ACHN (cell line): ENCODE measurements around the gene RAB27A.
"Not testable (repeated sequence)": the region's sequence is repeated elsewhere in the genome, so short reads cannot be mapped to it uniquely, and the experiment has no call there.

Source experiments
- DNase-seq: peaks from one replicate; pipeline ENCODE4 v3.0.0-alpha.2; 2015
- in situ Hi-C: cut with HindIII; loops from 2 replicates; pipeline ENCODE4 v1.10.0; 2017; ENCODE audit warnings: low sequenced_read_pairs, low pct_ligation_motif_present, low pct_unique_long_range_greater_than_20kb

Gene RAB27A

DNA sequence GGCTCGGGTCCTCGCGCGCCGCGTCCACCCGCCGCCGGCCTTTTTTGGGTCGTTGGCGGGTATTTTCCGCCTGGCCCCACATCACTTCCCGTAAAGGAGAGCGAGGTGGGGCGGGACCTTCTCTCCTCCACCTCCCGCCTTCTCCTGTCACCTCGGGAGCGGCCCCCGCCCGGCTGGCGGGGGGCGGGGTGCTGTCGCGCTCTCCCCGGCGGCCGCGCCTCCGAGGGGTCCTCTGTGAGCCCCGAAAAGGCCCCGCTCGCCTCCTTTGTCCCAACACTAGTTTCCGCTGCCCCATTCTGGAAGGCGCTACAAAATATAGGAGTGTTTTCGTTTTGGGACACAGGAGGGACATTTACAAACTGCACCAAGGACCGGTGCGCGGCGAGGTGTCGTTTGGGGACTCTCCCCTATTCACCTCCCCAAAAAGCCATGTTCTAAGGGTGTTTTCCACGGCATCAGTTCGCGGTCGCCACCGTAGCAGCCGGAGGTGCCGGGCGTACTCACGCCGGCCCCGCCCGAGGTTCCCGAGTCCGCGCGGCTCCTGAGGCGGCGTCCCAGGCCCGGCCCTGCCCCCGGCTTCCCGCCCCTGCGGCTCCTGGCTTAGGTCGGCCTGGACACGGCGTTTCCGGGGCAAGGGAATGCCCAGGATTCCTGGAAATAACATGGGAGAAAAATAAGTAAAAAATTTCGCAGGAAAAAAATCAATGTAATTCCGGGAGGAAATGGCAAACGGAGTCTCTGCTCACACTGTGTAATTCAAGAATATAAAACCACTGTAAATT, at the start of gene RAB27A:
TSS of gene RAB27A (minus strand) at position 68 of the 782 bp plus-strand sequence. CDS start 54,879 bp downstream, outside the sequence.
- in situ Hi-C loops: no loop called here
- DNase-seq: peak; percentile 77

DNA sequence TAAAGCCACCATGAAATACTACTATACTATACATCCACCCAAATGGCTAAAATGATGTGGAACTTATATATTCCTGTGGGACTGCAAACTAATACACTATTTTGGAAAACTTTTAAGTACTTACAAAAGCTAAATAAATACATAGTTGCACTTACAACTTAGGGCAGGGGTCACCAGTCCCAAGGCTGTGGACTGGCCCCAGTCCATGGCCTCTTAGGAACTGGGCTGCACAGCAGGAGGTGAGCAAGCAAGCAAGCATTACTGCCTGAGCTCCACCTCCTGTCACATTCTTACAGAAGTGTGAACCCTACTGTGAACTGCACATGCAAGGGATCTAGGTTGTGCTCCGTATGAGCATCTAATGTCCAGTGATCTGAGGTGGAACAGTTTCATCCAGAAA, 47.5 kb upstream of the RAB27A start:
- in situ Hi-C loops: no loop called here
- no peak for DNase-seq

DNA sequence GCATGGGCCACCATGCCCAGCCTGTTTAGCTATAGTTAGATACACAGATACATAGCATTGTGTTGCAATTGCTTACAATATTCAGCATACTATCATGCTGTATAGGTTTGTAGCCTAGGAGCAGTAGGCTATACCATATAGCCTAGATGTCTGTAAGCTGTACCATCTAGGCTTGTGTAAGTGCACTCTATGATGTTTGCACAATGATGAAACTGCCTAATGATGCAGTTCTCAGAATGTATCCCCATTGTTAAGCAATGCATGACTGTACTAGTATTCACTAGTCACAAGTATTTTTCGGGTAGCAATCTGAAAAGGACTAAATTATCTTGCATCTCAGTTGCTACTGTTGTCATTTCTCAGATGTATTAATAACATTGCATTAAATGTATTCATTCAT, 45.4 kb upstream of the RAB27A start:
- no peak for DNase-seq
- in situ Hi-C loops: no loop called here

DNA sequence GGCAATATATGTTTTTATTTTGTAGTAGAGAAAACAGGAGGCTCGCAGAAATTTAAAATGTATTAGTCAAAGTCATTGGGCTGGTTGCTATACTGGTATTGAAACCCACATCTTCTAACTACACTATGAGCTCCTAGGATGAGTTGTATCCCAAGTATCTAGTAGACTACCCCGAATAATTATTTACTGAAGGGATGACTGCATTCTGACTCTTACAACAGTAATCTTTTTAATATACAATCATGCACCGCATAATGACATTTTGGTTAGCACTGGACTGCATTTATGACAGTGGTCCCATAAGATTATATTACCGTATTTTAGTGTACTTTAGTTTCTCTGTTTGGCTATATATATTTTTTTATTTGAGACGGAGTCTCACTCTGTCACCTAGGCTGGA, 44.8 kb upstream of the RAB27A start:
- no peak for DNase-seq
- in situ Hi-C loops: no loop called here

DNA sequence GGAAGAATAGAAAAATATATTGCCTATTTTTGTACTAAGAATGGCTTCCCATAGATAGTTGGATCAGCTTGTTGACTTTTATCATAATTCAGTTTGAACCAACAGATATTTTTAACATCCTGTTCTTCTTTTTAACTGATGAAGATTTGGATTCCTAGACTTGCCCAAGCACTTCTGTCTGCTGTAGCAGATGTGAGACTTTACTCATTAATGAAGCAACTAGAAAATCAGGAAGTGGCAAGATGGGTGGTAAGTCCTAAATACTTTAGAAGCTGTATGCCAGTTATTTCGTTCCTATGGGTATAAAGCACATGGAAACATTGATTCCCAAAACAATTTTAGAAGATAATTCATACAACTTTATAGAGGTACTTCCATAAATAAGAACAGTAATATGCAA, 37.8 kb upstream of the RAB27A start:
- in situ Hi-C loops: no loop called here
- DNase-seq: no peak

DNA sequence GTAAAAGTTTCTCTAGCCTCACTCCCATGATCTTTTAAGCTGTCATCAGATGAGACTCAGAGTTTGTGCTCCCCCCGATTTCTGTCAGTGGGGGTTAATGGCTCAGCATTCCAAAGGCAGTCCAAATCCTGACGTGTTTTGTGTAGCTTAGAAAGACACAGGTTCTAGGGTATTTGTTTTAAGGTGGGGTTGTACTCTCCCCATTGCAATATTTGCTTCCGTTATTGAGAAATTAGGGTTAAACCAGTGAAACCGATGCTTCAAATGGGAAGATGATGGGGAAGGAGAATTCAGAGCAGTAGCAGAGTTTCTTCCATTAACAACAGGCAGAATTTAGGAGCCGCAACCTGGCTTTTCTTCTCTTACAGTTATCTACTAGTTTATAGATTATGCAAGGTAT, 32.9 kb upstream of the RAB27A start:
- in situ Hi-C loops: no loop called here

DNA sequence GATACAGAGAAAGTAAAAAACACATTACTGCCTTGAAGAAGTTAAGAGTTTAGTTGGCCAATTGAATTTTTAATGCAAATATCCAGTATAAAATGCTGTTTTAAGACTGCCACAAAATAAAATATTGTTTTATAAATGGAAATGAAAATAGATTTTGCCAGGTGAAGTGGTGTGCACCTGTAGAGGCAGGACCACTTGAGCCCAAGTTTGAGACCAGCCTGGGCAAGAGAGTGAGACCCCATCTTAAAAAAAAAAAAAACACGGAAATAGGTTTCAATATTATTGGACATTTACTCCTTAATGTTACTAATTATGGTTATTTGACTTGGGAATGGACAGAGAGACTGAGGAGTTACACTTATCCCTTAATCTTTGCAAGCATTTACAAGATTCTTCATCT, 31.4 kb upstream of the RAB27A start:
- in situ Hi-C loops: no loop called here
- no peak for DNase-seq

More for the DNA sequence above, 32.9 kb upstream of the RAB27A start:
- no peak for DNase-seq

DNA sequence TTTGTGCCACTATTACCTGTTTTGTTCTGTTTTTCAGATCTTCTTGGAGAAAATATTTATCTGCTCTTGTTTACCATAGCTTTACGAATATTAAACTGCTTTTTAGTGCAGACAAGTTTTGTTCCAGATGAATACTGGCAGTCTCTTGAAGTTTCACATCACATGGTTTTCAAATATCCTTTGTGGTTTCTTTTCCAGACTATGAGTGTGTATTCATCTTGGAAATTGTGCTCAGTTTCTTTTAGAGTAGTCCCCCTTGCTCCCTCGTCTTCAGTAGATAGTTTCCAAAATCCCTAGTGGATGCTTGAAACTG, 30.6 kb upstream of the RAB27A start:
- in situ Hi-C loops: no loop called here
- no peak for DNase-seq

DNA sequence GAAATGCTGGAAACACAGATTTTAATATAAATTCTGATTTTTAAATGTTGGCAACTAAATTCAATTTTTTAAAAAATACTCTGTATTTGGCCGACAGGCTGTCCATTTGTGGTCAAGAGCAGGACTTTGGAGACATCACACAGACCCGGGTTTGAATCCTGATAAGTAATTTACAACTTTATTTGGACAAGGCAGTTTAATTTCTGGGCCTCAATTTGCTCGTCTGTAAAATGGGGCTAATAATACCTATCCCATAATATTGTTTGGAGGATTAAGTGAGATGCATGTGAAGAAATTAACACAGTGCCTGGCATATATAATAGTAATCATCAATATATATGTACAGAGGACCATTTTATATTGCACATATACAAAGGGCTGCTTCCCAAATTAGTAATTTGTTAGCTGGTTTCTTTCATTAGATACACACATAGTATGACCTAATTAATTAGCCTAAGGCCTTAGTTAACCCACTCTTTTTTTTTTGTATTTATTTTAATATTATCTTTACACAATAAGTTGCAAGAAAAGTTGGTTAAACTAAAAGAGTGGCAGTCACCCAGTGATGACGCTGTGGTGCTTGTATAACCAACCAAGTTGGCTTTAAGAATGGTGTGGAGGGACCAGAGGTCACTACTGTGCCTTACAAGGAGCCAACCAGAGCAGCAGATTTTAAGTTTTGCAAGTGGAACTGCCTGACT, 30.1 kb upstream of the RAB27A start:
- in situ Hi-C loops: no loop called here
- DNase-seq: peak; percentile 6

DNA sequence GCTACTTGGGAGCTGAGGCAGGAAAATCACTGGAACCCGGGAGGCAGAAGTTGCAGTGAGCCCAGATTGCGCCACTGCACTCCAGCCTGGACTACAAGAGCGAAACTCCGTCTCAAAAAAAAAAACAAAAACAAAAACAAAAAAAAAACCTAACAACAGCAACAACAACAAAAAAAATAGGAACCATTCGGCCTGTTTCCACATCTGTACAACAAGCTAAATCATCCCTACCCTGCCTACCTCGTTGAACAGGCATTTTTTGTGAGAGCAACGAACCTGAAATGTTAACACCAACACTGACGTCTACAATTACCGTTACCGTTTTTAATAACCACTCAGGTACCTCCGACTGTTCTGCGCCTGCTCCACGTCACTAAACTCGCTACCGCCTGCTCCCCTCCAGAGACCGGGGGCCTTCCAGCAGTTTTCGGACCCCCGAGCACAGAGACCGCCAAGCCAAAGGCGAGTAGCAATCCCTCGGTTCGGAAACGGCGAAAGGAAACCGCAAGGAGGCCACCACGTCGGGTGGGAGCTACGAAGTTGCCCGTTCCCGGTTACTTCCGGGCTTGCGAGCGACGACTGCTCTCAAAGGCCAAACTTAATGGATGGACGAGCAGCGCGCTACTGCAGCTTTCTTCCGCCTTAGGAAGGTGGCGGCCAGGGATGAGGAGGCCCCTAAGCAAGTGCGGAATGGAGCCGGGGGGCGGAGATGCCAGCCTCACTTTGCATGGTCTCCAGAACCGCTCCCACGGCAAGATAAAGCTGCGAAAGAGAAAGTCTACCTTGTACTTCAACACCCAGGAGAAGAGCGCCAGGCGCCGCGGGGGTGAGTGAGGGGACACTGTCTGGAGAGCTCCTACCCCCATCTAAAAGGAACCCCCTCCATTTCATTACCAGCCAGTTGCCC, 29.2 kb upstream of the RAB27A start, which contains the start of the genes PIGB and PIGBOS1:
TSS of gene PIGB (plus strand) at position 635 of the 907 bp plus-strand sequence. CDS start at position 664, 29 bp downstream.
TSS of gene PIGBOS1 (minus strand) at position 536 of the 907 bp plus-strand sequence. CDS start 1,331 bp downstream, outside the sequence.
- DNase-seq: peak; percentile 88
- in situ Hi-C loops: no loop called here

DNA sequence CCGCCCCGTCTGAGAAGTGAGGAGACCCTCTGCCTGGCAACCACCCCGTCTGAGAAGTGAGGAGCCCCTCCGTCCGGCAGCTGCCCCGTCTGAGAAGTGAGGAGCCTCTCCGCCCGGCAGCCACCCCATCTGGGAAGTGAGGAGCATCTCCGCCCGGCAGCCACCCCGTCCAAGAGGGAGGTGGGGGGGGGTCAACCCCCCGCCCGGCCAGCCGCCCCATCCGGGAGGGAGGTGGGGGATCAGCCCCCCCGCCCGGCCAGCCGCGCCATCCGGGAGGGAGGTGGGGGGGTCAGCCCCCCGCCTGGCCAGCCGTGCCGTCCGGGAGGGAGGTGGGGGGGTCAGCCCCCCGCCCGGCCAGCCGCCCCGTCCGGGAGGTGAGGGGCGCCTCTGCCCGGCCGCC, 13.2 kb upstream of the RAB27A start:
- in situ Hi-C loops: not testable (repeated sequence)

DNA sequence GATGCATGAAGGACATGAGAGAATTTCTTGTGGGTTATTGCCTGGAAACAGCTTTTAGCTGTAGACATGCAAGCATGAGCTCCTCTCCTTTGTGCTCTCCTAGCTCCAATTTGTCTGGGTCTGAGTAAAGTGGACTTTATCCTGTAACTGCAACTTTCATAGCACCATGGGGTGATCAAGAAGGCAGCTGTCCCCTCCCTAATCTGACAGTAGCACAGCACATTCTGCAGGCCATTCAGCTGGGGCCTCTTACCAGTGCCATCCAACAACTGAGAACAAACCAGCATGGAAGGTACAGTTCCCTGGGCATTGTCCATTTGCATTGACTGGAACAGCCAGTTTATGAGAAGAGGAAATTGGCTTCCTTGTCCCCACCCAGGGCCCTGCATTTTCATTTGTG, 7.7 kb upstream of the RAB27A start:
- in situ Hi-C loops: no loop called here

More for the DNA sequence above, 13.2 kb upstream of the RAB27A start:
- DNase-seq: not testable (repeated sequence)

DNA sequence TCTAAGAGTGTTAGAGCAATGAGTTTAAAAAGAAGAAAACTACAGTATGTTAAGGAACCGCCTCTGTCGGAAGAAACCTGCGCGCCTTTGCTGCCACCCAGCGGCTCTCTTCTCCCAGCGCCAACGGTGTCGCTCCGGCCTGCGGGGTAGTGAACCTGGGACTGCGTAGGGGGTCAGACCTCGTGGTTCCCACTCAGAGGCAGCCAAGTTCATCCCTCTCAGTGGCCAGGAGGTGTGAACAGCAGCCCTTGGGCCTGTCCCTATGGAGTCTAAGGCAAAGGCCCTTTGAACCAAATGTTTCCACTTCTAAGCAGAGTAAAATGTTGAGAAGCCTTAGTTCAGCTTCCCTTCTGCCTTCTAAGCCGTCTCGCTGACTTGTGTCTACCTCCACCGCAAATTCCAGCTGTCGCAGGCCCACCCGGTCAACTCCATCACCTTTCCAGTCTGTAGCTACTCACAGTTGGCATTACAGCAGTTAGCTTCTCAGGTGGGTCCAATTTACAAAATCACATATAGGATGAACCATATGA, 980 bp upstream of the RAB27A start:
- peak; percentile 78 for DNase-seq
- in situ Hi-C loops: no loop called here

More for the DNA sequence above, 7.7 kb upstream of the RAB27A start:
- no peak for DNase-seq

DNA sequence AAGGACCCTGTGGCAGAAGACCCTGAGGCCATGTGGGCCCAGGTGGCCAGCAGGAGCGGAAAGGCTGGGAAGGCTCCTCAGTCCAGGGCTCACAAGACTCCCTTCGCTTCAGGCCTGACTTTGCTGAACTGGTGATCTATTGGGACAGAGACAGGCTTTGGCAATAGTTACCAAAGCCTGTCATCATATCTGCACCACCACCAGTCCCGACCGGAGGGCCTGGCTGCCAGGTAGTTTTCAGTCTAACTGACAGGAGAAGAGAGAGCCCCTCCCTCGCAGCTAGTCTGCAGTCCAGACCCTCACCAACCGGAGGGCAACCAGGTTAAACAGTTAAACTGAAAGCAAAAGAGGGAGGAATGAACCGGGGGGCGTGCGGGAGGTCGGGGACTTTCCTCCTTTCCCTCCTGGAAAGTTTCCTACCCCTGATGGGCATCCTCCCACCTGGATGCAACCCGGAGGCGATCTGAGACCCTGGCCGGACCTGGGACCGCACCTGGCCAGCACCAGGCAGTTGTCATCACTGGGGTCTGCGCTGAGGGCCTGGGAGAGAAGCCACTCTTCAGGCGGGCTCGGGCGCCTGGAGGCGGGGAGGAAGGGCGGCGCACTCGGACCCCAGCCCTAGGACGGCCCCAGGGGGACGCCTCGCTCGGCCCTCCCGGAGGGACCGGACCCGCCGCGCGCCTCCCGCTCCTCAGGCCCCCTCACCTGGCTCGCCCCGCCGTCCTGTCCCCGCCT, 435 bp downstream of the RAB27A start:
- in situ Hi-C loops: no loop called here
- DNase-seq: peak; percentile 4

DNA sequence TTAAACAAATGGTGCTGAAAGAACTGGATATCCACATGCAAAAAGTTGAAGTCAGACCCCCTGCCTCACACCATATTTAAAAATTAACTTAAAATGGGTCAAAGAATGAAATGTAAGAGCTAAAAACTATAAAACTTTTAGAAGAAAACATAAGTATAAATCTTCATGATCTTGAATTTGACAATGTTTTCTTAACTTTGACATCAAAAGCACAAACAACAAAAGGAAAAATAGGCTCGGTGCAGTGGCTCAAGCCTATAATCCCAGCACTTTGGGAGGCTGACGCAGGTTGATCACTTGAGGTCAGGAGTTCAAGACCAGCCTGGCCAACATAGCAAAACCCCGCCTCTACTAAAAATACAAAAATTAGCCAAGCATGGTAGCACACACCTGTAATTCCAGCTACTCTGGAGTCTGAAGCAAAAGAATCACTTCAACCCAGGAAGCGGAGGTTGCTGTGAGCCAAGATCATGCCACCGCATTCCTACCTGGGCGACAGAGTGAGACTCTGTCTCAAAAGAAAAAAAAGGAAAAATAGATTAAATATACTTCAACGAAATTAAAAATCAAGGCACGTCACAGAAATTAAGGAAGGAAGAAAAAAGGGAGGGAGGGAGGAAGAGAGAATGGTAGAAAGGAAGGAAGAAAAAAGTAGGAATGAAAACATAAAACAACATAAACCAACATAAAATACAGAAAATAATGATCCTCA, 1.5 kb downstream of the RAB27A start:
- DNase-seq: no peak
- in situ Hi-C loops: no loop called here

DNA sequence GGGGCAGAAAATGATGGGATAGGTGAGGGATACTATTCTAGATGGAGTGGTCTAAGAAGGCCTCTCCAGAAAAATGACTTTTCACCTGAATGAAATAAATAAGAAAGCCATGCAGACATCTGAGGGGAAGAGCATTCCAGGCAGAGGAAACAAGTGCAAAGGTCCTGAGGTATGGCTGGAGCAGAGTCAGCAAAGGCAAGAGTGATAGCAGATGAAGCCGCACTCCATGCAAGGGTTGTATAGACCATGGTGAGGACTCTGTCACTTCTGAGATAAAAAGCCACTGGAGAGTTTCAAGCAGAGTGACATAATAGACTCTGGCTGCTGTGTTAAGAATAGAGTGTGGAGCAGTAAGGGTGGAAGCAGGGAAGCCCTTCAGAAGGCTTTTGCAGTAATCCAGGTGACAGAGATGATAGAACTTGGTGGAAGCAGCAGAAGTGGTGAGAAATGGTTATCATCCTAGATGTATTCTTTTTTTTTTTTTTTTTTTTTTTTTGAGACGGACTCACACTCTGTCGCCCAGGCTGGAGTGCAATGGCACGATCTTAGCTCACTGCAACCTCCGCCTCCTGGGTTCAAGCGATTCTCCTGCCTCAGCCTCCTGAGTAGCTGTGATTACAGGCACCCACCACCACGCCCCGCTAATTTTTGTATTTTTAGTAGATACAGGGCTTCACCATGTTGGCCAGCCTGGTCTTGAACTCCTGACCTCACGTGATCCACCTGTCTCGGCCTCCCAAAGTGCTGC, 3.0 kb downstream of the RAB27A start:
- in situ Hi-C loops, DNase-seq: not testable (repeated sequence)

DNA sequence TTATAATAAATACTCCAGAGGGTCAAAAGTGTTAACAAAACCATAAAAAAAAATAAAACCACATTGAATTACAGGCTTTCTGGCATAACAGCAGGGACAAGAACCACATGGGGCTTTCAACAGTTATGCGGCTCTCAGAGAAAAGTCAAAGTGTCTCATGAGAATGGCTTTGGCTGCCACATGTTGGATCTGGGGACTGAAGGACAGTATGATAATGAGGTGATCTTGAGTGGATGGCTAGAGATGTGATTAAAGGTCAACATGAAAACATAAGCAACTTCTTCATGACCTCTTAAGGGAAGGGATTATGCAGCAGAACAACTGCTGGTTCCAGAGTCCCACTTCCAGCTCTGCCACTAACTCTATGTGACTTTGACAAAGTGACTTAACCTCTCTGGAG, 5.2 kb downstream of the RAB27A start:
- no peak for DNase-seq
- in situ Hi-C loops: no loop called here
